Dedifferentiated amniotic fluid mesenchymal stem cell (primary cell): ENCODE data around the gene MOV10L1.
"Not testable (repeated sequence)": the region's sequence is repeated elsewhere in the genome, so short reads cannot be mapped to it uniquely, and the experiment has no call there.

Source experiments
- DNase-seq: peaks from one replicate; pipeline ENCODE4 v3.0.0-alpha.2; 2016; ENCODE audit errors: extremely low spot score

MOV10L1 gene

DNA sequence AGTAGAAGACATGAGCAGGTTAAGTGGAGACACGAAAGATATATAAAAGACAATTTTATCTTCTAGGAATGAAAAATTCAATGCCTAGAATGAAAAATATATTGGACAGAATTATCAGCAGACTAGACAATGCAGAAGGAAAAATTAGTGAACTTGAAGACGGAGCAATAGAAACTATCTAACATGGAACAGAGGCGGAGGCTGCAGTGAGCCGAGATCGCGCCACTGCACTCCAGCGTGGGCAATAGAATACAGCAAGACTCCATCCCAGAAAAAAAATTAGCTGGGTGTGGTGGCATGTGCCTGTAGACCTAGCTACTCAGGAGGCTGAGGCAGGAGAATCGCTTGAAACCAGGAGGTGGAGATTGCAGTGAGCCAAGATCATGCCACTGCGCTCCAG, 47.5 kb downstream of the MOV10L1 start:
- not testable (repeated sequence) for DNase-seq

DNA sequence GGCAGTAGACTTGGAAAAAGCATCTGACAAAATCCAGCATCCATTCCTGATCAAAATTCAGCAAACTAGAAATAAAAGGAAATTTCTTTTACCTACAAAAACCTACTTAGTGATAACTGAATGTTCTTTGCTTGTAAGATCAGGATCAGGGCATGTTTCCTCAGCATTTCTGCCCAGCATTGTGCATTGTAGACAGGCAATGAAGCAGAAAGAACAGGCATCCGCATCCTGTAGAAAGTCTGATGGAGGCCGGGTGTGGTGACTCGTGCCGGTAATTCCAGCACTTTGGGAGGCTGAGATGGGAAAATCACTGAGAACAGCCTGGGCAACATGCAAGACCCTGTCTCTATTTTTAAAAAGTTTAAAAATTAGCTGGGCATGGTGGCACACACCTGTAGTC, 48.2 kb downstream of the MOV10L1 start:
- DNase-seq = no peak

DNA sequence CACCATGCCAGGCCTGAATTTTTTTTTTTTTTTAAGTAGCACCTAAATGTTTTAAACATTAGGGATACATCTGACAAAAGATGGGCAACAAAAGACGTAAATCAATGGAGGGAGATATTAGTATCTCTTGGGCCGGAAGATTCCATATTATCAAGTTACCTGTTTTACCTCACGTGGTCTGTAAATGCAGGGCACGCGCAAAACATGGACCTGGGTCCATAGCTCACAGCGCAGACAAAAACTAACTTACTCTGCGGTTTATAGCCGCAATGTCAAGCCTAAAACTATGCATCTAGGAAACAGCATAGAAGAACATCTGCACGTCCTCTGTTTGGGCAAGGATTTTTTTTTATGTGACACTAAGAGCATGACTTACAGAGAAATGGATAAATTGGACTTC, 49.2 kb downstream of the MOV10L1 start:
- no peak for DNase-seq

DNA sequence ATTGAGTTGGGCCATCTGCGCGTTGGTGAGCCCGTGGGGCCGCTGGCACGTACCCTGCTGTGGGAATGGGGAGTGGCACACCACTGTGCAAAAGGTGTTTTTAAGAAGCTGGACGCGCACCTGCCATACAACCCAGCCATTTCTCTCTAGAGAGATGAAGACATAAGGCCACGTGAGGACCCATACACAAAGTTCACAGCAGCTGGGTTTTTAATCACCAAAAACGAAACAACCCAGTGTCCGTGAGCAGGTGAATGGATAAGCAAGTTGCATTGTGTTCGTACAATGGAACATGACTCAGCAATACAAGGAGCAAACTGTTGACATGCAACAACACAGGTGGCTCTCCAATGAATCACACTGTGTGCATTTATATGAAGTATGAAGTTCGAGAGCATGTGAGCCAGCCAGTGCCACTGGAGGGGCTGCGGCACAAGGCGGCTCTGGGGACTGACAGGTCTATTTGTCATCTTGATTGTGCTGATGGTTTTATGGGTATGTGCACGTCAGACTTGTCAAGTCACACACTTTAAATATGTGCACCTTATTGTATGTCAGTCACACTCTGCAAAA, 50.1 kb downstream of the MOV10L1 start:
- no peak for DNase-seq

DNA sequence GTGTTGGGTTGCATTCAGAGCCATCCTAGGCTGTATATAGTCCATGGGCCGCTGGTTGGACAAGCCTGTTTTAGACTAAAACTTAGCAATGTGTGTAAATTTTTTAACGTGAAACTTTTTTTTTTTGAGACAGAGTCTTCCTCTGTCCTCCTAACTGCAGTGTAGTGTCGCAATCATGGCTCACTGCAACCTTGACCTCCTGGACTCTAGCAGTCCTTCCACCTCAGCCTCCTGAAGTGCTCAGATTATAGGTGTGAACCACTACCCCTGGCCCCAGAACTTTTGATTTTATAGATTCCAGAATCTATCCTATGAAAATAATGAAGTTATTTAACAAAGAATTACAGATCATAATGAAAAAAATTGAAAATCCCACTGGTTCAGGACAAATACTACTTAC, 50.8 kb downstream of the MOV10L1 start:
- DNase-seq = no peak

DNA sequence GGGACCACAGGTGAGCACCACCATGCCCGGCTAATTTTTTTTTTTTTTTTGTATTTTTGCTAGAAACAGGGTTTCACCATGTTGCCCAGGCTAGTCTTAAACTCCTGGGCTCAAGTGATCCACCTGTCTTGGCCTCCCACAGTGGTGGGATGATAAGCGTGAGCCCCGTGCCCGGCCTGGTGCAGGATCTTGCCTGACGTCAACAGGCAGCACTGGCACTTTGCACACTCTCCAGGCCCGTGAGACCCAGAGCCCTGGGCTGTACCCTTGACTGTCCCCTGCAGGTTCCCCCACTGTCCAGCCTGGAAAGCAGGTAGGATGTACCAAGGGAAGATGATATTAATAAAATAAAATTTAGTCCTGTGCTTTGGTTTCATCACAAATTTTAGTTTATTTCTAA, 51.7 kb downstream of the MOV10L1 start:
- no peak for DNase-seq

DNA sequence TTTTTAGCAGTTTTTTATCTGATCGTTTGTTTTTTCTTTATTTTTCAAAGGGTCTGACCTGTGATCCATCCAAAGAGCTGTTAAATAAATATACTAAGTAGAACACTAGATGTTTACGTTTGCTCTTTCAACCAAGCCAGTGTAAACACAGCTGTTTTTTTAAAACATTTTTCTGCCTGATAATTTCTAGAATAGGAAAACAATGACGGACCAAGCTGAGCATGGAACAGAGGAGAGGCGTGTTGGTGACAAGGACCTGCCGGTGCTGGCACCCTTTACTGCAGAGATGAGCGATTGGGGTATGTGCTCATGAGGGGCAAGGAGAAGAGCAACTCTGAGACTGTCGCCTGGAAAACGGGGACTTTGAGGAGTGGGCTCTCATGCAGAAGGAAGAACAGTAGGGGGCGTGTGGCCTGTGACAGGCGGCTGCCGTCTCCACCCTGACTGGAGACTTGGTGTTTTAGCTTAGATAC, 52.1 kb downstream of the MOV10L1 start:
- no peak for DNase-seq

DNA sequence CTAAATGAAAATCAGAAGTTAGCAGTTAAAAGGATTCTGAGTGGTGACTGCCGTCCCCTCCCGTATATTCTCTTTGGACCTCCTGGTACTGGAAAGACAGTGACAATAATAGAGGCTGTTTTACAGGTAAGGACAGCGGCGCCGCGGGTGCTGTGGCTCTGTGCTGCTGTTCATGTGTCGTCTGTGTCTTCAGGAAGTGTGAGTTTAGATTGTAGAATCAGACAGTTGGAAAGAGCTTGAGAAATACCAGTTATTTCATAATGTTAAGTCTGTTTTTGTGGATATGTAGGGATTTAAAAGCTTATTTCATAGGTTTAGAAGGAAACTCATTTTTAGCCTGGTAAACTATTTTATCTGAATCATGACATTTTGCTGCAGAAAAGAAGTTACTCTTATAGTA, 53.3 kb downstream of the MOV10L1 start:
- no peak for DNase-seq

DNA sequence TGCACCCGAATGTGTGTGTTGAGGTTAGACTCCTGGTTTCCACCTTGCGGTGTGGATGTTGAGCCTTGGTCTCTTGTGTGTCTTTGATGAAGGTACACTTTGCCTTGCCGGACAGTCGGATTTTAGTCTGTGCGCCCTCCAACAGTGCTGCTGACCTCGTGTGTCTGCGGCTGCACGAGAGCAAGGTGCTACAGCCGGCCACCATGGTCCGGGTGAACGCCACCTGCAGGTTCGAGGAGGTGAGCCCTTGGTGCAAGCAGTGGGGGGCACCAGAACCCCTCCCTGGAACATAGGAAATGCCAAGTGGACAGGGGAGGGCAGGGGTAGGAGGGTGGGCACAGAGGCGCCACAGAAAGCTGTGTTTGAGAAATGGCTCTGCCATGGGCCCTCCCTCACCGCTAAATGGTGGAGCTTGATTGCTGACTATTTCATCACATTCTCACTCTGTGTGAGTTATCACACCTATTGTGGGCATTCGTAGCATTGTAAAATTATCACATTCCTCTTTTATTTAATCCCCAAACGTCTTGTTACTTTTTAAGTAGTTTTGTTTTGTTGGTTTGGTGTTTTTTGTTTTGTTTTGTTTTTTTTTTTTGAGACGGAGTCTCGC, 54.3 kb downstream of the MOV10L1 start:
- DNase-seq = no peak

DNA sequence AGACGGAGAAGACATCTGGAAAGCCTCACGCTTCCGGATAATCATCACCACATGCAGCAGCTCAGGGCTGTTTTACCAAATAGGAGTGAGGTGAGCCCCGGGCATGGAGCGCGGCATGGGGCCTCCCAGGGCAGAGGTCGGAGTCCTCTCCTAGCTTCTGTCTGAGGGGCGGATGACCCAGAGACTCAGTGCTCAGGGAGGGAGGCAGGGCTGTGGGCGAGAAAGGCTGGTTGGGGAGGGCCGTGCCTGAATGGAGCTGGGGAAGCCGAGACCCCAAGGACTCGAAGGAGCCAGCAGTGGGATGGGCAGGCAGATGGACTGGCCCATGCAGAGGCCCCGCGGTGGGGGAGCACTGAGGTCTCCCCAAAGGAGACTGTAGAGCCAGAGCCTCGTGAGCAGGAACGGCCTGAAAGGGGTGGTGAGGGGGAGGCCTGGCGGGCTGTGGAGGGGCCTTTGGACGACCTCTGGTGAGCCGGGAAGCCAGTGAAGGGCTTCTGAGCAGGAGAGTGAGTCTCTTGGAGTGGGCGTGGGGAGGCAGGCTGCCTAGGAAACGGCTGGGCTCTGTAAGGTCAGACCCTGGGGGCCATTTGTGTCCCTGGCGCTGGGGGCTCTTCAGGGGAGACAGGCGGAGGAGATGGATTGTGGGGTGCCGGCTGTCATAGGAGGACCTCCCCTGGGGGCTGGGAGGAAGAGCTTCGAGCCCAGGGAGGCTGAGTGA, 56.1 kb downstream of the MOV10L1 start:
- DNase-seq = no peak

DNA sequence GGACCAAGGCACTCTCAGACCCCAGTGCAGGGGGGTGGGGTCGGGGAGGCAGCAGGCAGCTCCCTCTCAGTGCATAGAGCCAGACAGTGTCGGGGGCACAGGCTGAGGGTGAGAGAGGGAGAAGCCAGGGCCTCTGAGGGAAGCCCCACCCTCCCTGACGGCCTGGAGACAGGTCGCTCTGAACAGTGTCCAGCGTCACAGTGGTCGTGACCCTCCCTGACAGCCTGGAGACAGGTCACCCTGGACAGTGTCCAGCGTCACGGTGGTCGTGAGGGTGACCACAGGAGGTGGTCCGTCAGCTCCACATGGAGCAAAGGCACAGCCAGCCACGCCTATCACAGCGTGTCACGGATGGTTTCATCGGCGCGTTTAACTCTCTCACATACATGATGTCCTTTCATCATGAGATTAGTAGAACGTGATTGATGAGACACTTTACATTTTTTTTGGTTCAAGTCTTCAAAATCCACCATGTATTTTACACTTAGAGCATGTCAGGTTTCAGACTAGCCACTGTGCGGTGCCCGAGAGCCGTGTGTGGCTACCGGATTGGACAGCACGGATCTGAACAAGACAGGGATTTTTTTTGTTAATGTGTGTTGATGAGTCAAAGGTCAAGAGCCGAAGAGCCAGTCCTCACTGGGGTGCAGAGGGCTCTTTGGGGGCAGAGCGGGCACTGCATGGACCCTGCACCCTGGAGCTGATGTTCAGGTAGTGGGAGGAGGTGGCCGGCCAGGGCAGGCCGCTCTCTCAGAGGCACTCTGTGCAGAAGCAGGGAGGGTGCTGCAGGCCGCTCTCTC, 56.8 kb downstream of the MOV10L1 start:
- DNase-seq = no peak

DNA sequence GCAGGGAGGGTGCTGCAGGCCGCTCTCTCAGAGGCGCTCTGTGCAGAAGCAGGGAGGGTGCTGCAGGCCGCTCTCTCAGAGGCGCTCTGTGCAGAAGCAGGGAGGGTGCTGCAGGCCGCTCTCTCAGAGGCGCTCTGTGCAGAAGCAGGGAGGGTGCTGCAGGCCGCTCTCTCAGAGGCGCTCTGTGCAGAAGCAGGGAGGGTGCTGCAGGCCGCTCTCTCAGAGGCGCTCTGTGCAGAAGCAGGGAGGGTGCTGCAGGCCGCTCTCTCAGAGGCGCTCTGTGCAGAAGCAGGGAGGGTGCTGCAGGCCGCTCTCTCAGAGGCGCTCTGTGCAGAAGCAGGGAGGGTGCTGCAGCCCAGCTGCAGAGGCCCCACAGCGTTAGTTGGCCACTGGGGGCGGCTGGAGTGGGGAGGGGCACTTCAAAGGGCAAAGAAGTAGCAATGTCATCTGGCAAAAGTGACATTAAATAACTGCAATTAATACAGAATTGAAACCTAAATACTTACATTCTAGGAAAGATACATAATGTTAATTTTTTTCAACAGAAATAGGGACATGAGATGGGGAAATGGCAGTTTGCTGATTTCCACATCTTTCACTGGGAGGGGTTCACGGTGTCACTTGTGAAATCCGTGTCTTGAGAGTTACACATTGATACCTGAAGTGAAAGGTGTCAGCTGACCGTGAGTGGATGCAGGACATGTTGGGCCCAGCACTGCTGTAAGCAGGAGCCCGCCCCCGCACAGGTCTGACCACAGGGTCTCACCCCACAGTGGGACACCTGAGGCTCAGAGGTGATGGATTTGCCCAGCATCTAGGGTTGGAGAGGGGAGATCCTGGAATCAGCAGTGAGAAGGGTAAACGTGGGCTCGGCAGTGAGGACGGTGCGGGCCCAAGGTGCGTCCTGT, 57.7 kb downstream of the MOV10L1 start:
- DNase-seq = not testable (repeated sequence)

DNA sequence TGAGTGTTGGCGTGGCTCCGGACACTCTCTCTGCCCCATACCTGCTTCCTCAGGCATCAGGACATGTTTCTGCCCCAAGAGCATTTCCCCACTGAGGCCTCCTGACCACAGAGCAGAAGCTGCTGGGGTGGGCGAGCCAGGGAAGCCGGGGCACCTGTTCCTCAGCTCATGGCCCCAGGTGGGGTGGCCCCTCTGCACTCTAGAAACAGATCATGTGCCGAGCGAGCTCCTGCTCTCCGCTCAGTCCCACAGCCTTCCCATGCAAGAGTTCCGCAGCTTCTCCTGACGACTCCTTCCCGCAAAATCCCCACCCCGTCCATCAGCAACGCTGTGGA, 58.3 kb downstream of the MOV10L1 start:
- DNase-seq = no peak

DNA sequence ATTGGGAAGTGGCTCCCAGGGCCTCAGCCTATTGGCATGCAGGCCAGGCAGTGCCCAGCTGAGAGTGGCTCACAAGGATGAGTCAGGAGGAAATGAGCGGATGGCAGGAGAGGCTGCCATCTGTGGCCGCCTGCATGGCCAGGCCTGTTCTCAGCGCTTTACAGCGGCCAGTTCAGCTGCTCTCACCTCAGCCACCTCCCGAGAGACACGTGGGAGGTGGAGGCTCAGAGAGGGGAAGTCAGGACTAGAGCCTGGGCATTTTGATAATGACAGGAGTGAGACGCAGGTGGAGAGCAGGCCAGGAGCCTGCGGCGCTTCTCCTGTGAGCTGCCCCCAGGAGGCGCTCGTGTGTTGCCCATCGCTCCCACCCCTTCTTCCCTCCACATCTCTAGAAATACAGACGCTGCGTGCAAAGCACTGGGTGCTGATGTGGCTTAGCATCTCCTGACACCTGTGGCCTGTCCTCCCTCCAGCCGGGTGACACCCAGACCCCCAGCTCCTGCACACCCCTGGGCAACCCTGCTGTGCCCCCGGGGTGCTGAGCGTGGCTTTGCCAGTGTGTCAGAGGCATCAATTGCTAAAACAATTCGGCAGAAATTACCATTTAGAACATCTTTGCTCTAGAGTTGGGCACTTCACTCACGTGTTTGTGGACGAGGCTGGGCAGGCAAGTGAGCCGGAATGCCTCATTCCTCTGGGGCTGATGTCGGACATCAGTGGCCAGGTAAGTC, 59.4 kb downstream of the MOV10L1 start:
- DNase-seq = no peak

DNA sequence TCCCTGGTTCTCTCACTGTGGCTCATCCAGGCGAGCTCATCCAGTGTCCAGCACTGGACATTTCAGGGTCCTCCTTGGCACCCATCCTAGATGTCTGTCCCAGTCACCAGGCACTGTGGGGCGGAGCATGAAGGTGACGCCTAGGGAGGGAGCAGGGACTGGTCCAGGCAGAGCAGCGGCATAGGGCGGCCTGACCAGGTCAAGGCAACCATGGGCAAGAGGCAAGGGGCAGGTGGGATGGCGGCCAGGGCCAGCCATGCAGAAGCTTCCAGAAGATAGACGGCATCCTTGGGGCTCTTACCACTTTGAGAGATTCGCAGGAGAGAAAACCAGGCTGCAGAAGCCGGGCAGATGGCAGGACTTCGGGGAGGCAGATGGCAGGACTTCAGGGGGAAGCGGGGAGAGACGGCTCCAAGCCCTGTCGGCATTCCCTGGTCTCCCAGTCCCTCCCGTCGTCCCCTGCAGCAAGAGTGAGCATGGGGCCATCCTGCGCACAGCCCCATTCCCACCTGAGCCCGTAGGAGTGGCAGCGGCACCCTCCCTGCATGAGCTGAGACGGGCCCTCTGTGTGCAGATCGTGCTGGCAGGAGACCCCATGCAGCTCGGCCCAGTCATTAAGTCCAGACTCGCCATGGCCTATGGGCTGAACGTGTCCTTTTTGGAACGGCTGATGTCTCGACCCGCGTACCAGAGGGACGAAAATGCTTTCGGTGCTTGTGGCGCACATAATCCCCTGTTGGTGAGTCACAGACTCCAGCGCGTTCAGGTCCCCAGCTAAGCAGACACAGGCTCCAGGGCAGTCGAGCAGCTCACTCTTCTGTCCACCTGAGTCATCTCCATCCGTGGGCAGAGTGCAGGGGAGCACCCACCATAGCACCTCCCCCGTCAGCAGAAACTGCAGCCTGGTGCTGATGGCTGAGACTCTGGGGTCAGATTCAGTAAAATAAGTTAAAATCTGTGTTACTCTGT, 60.6 kb downstream of the MOV10L1 start:
- no peak for DNase-seq

DNA sequence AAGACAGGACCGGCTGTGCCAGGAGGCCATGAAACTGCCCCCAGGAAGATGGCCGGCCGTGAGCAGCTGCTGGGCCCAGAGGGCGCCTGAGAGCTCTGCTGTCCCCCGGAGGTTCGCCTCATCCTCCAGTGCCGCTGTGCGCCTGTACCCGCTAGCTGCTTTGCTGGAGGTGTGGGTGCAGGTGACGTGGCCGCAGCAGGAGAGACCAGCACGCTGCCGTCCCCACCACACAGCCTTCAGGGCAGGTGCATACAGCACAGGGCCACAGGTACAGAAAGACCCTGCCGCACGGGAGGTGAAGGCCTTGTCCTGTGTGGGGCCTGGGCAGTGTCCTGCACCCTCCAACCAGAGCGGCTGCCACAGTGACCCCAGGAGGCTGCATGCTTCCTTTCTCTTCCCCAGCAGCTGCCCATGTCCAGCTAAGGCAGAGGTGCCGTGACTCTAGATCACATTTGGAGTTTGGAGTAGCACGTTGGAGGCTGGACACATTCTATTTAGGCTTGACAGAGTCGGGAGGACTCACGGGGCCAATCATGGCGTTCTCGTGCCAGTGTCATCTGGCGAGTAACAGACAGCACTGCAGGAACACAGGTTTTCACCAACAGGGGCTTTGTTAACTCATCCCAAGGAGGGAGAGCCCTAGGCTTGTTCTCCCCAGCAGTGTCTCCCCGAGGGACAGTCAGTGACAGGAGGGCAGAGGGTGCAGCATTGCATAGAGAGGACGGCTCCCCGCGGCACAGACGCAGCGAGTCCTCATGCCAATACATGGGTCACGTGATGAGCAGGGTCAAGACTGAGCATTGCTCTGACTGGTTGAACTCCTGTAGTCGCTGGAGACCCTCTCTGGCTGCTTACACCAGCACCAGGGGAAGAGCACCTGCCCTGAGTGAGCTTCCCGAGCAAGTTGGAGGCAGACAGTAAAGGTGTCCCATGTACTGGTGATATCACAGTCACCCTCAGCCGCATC, 62.0 kb downstream of the MOV10L1 start:
- DNase-seq = no peak

DNA sequence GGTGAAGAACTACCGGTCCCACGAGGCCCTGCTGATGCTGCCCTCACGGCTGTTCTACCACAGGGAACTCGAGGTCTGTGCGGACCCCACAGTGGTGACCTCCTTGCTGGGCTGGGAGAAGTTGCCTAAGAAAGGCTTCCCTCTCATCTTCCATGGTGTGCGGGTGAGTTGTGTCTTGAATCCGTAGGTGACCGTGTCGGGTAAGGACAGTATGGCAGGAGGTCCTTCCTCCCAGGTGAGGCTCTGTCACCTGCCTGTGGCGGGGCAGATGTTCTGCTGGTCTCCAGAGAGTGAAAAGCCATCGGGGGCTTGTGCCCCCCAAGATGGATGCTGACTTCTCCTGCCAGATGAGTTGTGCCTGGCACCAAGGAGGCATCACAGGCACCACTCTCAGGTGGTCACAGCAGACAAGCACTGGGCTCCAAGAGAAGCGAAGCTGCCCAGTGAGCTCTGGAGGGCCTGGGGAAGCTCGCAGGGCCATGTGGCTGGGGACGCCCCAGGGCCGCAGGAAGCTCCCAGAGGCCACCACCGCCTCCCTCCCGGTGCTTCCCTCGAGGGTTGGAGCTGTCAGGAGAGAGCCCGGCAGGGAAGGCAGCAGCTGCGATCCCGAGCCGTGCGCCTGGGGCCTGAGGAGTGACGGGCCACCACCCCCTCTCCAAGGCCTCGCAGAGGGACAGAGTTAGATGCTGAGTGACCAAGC, 63.4 kb downstream of the MOV10L1 start:
- no peak for DNase-seq

DNA sequence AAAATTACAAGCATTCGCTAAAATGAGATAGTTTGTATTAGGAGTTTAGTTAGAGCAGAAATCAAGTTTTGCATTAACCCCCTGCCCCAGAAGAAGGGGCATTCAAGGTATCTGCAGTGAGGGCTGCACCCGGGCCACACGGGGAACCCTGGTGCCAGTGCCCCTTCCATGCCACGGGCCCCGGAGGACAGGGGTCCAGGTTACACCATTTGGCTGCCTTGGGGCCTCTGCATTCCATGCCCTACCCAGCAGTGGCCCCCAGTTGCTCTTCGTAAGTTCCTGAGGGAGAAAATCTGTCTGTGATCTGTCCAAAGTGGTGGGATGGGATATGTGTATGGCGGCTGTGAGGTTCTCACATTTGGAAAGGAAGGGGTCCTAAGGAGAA, 63.9 kb downstream of the MOV10L1 start:
- no peak for DNase-seq
